Keratinocyte (primary cell): ENCODE results near the gene ASCC2. TPM values are rescaled to one million over a fixed set of nuclear protein-coding genes. Genes with fewer than 3 reads are reported as not detected.

Experiments used
- DNase-seq: peaks from one replicate; pipeline ENCODE4 v3.0.0-alpha.2; 2011; ENCODE audit warnings: low read depth, missing footprints, low spot score
- FAIRE-seq: peaks from 2 replicates; lab custom pipeline; 2011; peaks lifted over from hg19 to GRCh38; lab: Jason Lieb, UNC
- H2AFZ ChIP-seq: 2 replicates; pipeline ENCODE4 v1.6.0; 2012; ENCODE audit warnings: low read length, control low read depth, inconsistent platforms; ENCODE audit not compliant: control insufficient read depth
- H3K27ac ChIP-seq: 2 replicates; pipeline ENCODE4 v1.5.1; 2011; ENCODE audit warnings: low read length; ENCODE audit not compliant: control insufficient read depth, insufficient read depth
- H3K27me3 ChIP-seq: 3 replicates; pipeline ENCODE4 v1.6.0; 2011; ENCODE audit warnings: low read length; ENCODE audit not compliant: control insufficient read depth, insufficient read depth; ENCODE audit errors: extremely low read depth
- H3K36me3 ChIP-seq, 2 experiments: 2 replicates in 1 of 2; 3 replicates in 1 of 2; pipeline ENCODE4 v1.5.1; 2011; ENCODE audit warnings: low read length in 2 of 2, mild to moderate bottlenecking in 1 of 2; ENCODE audit not compliant: control insufficient read depth in 2 of 2, insufficient read depth in 2 of 2; ENCODE audit errors: extremely low read depth in 1 of 2
- H3K4me1 ChIP-seq: 3 replicates; pipeline ENCODE4 v1.5.1; 2011; ENCODE audit warnings: low read length; ENCODE audit not compliant: control insufficient read depth, insufficient read depth; ENCODE audit errors: extremely low read depth
- H3K4me2 ChIP-seq: 3 replicates; pipeline ENCODE4 v1.6.0; 2011; ENCODE audit warnings: low read depth, low read length; ENCODE audit not compliant: control insufficient read depth, insufficient read depth; ENCODE audit errors: extremely low read depth
- H3K4me3 ChIP-seq, 3 experiments: fragments of 200-600 bp in 1 of 3; sonication (generic) in 1 of 3; 2 replicates in 2 of 3; 3 replicates in 1 of 3; pipeline ENCODE4 v1.5.1; 2011 to 2016; ENCODE audit warnings: low read length in 3 of 3, mild to moderate bottlenecking in 3 of 3, control low read depth in 2 of 3, inconsistent platforms in 1 of 3, low read depth in 1 of 3, mixed read lengths in 1 of 3, mixed run types in 1 of 3, moderate library complexity in 1 of 3; ENCODE audit not compliant: control insufficient read depth in 2 of 3, insufficient read depth in 2 of 3; ENCODE audit errors: extremely low read depth in 1 of 3
- H3K79me2 ChIP-seq: 2 replicates; pipeline ENCODE4 v1.6.0; 2012; ENCODE audit warnings: low read length; ENCODE audit not compliant: control insufficient read depth, insufficient read depth
- H3K9ac ChIP-seq: 3 replicates; pipeline ENCODE4 v1.6.0; 2011; ENCODE audit warnings: low read length; ENCODE audit not compliant: control insufficient read depth, insufficient read depth; ENCODE audit errors: extremely low read depth
- H3K9me1 ChIP-seq: 3 replicates; pipeline ENCODE4 v1.6.0; 2011; ENCODE audit warnings: low read length; ENCODE audit not compliant: control insufficient read depth, insufficient read depth; ENCODE audit errors: extremely low read depth
- H3K9me3 ChIP-seq: 2 replicates; pipeline ENCODE4 v1.5.1; 2012; ENCODE audit warnings: low read depth, low read length; ENCODE audit not compliant: control insufficient read depth
- H4K20me1 ChIP-seq: 3 replicates; pipeline ENCODE4 v1.6.0; 2011; ENCODE audit warnings: low read length; ENCODE audit not compliant: control insufficient read depth, insufficient read depth; ENCODE audit errors: extremely low read depth
- EZH2 ChIP-seq: IDR thresholded peaks from one replicate; pipeline ENCODE4 v1.6.1; 2012; ENCODE audit warnings: inconsistent platforms, mild to moderate bottlenecking, low read length, moderate library complexity
- dilution Hi-C: fragments of 300-500 bp; cut with MboI; formaldehyde crosslinking; loops from one replicate; pipeline ENCODE4 v1.7.0; 2020; ENCODE audit warnings: low sequenced_read_pairs; ENCODE audit not compliant: extremely low pct_ligation_motif_present
- polyA plus RNA-seq, 5 experiments: library from polyadenylated mRNA; depleted of rRNA in 3 of 5; stranded (reverse) in 3 of 5; stranded (forward) in 1 of 5; unstranded in 1 of 5; fragments of >200 nt; gene quantifications; 1 replicate in 1 of 5; 2 replicates in 3 of 5; 3 replicates in 1 of 5; pipeline versions ENCODE4 v1.2.1 to v1.2.3, GENCODE V29; 2011 to 2012; ENCODE audit warnings: missing spikeins in 2 of 5, low read depth in 1 of 5, low replicate concordance in 1 of 5
- TF ChIP-seq, protein P1 (sequence below), 3 experiments: IDR thresholded peaks in 1 of 3; conservative IDR thresholded peaks in 1 of 3; optimal IDR thresholded peaks in 1 of 3; 2 replicates in 2 of 3; 3 replicates in 1 of 3; pipeline versions ENCODE3 to v1.5.1; 2011; ENCODE audit warnings: low read length in 3 of 3, mild to moderate bottlenecking in 3 of 3, moderate library complexity in 2 of 3, control low read depth in 1 of 3, inconsistent platforms in 1 of 3; ENCODE audit not compliant: insufficient read depth in 2 of 3; ENCODE audit errors: extremely low read depth in 1 of 3

ASCC2 gene
- polyA plus RNA-seq, 1 donor (not counting 4 experiments of a cell fraction or from before 2014, with no cell fraction given) = 51.3 TPM

DNA sequence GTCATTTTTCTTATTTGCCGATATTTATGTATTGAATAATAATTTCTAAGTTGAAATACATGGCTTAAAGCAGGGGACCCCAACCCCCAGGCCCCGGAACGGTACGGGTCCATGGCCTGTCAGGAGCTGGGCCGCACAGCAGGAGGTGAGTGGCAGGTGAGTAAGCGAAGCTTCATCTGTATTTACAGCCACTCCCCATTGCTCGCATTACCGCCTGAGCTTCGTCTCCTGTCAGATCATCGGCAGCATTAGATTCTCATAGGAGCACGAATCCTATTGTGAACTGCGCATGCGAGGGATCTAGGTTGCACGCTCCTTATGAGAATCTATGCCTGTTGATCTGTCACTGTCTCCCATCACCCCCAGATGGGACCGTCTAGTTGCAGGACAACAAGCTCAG, 75.8 kb downstream of the ASCC2 start:
- TF ChIP-seq EZH2 = no peak
- TF ChIP-seq, protein P1, sequence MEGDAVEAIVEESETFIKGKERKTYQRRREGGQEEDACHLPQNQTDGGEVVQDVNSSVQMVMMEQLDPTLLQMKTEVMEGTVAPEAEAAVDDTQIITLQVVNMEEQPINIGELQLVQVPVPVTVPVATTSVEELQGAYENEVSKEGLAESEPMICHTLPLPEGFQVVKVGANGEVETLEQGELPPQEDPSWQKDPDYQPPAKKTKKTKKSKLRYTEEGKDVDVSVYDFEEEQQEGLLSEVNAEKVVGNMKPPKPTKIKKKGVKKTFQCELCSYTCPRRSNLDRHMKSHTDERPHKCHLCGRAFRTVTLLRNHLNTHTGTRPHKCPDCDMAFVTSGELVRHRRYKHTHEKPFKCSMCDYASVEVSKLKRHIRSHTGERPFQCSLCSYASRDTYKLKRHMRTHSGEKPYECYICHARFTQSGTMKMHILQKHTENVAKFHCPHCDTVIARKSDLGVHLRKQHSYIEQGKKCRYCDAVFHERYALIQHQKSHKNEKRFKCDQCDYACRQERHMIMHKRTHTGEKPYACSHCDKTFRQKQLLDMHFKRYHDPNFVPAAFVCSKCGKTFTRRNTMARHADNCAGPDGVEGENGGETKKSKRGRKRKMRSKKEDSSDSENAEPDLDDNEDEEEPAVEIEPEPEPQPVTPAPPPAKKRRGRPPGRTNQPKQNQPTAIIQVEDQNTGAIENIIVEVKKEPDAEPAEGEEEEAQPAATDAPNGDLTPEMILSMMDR (optimal IDR thresholded peaks at IDR 0.05 in 1 of 3, IDR thresholded peaks at IDR 0.05 in 1 of 3, conservative IDR thresholded peaks at IDR 0.05 in 1 of 3; ENCODE audit: extremely low read depth in 1 of 3, insufficient read depth in 2 of 3, low read length in 3 of 3) = no peak
- Histone ChIP-seq H3K4me3 (no peak overlapping the region), H3K4me1 (peaks cover 8% of the 10 kb centered on the region), H2AFZ (no peak overlapping the region), H3K79me2 (peaks cover 11% of the 10 kb centered on the region), H3K27me3 (no peaks in the 10 kb centered on the region), H3K9ac (no peak overlapping the region), H3K9me3 (no peaks in the 10 kb centered on the region), H3K36me3 (no peaks in the 10 kb centered on the region), H4K20me1 (no peaks in the 10 kb centered on the region), H3K4me2 (no peak overlapping the region), H3K9me1 (no peaks in the 10 kb centered on the region), H3K27ac (no peak overlapping the region)
- dilution Hi-C loops = no loop called here
- DNase-seq (no peak), FAIRE-seq (no peak)

DNA sequence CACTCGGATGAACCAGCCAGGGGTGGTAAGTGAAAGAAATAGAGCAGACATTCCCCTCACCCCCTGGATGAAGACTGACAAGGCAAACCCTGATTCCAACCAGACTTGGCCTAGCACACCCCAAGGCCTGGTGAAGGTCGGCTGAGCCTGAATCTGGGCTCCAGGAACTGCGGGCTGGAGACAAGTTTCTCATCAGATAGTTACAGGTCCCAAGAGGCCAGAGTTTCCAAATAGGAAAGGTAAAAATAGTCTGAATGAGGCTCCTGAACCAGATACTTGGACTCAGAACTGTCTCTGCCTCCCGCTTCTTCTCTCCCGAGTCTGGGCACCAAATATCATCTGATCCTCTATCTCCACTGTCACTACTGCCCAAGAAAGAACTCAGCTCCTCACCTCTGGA, 79.1 kb downstream of the ASCC2 start:
- Histone ChIP-seq H3K9me3 (no peaks in the 10 kb centered on the region), H3K27me3 (no peaks in the 10 kb centered on the region), H3K4me2 (no peak overlapping the region), H2AFZ (no peak overlapping the region), H3K4me3 (no peak overlapping the region), H3K79me2 (no peaks in the 10 kb centered on the region), H3K9me1 (no peaks in the 10 kb centered on the region), H4K20me1 (no peaks in the 10 kb centered on the region), H3K27ac (no peak overlapping the region), H3K4me1 (no peaks in the 10 kb centered on the region), H3K36me3 (no peaks in the 10 kb centered on the region), H3K9ac (no peak overlapping the region)
- TF ChIP-seq EZH2 = no peak
- TF ChIP-seq, protein P1 (optimal IDR thresholded peaks at IDR 0.05 in 1 of 3, IDR thresholded peaks at IDR 0.05 in 1 of 3, conservative IDR thresholded peaks at IDR 0.05 in 1 of 3; ENCODE audit: extremely low read depth in 1 of 3, insufficient read depth in 2 of 3, low read length in 3 of 3) = no peak
- dilution Hi-C loops = no loop called here
- no peak for FAIRE-seq
- no peak for DNase-seq
